Panc1 (cell line): ENCODE measurements around the gene DNAAF8.

ENCODE experiments used
- CTCF ChIP-seq: fragments of 450-650 bp; IDR thresholded peaks from 2 replicates; pipeline ENCODE4 v1.5.1; 2017; ENCODE audit warnings: mild to moderate bottlenecking
- POLR2AphosphoS5 ChIP-seq: IDR thresholded peaks from 2 replicates; pipeline ENCODE4 v1.6.1; 2012; ENCODE audit warnings: mild to moderate bottlenecking, low read depth, low read length, moderate library complexity
- TCF7L2 ChIP-seq: IDR thresholded peaks from 2 replicates; pipeline ENCODE4 v1.6.1; 2011; ENCODE audit warnings: mild to moderate bottlenecking, low read depth, low read length, inconsistent platforms

GRCh38 chr16:4737545-4737944 is 3.2 kb downstream of the DNAAF8 start:
- TF ChIP-seq CTCF, result no peak
- TF ChIP-seq POLR2AphosphoS5, result no peak
- no peak for TF ChIP-seq TCF7L2
